Caki2 (cell line): ENCODE data around the gene PKD1L1. TPM values are rescaled to one million over a fixed set of nuclear protein-coding genes. Genes with fewer than 3 reads are reported as not detected.
"Not testable (repeated sequence)": the region's sequence is repeated elsewhere in the genome, so short reads cannot be mapped to it uniquely, and the experiment has no call there.

Experiments
- DNase-seq: peaks from one replicate; pipeline ENCODE4 v3.0.0-alpha.2; 2015; ENCODE audit warnings: low read depth
- in situ Hi-C: cut with HindIII; loops from 2 replicates; pipeline ENCODE4 v1.10.0; 2016; ENCODE audit warnings: low sequenced_read_pairs, low pct_unique_long_range_greater_than_20kb, mixed read lengths
- total RNA-seq: library from RNA; depleted of rRNA; stranded (reverse); fragments of >200 nt; shearing (Covaris generic); gene quantifications from 2 replicates; pipeline ENCODE4 v1.2.3, GENCODE V29; 2014; ENCODE audit warnings: low replicate concordance

Gene PKD1L1
- total RNA-seq, 1 experiment from 2014 or later, result not detected

- DNase-seq, in situ Hi-C loops: not testable (repeated sequence)
These were observed 155.1 kb downstream of the PKD1L1 start for GRCh38 chr7:47793186-47793585.

GRCh38 chr7:47792521-47793121, 155.6 kb downstream of the PKD1L1 start:
- no peak for DNase-seq

DNA sequence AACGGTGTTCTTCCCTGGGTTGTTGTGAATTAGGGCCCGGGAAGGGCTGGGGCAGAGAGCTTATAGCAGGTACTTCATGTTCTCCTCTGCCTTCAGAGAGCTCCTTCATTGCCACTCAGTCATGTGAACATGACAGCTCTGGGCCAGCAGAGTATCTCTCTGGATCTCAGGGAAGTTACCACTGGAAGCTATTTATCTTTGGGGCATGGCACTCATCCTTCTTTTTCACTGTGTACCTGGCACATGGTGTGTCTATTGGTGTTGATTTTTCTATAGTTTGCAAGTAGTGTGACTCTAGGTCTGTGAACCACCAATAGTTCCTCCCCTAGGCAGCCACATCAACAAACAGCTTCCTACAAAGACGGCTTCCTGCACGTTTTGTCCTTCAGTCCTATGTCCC, 156.6 kb downstream of the PKD1L1 start:
- in situ Hi-C loops, result no loop called here
- no peak for DNase-seq

More at GRCh38 chr7:47792521-47793121, 155.6 kb downstream of the PKD1L1 start:
- in situ Hi-C loops, result no loop called here

GRCh38 chr7:47788083-47788482, 160.2 kb downstream of the PKD1L1 start:
- no peak for DNase-seq
- in situ Hi-C loops, result no loop called here

DNA sequence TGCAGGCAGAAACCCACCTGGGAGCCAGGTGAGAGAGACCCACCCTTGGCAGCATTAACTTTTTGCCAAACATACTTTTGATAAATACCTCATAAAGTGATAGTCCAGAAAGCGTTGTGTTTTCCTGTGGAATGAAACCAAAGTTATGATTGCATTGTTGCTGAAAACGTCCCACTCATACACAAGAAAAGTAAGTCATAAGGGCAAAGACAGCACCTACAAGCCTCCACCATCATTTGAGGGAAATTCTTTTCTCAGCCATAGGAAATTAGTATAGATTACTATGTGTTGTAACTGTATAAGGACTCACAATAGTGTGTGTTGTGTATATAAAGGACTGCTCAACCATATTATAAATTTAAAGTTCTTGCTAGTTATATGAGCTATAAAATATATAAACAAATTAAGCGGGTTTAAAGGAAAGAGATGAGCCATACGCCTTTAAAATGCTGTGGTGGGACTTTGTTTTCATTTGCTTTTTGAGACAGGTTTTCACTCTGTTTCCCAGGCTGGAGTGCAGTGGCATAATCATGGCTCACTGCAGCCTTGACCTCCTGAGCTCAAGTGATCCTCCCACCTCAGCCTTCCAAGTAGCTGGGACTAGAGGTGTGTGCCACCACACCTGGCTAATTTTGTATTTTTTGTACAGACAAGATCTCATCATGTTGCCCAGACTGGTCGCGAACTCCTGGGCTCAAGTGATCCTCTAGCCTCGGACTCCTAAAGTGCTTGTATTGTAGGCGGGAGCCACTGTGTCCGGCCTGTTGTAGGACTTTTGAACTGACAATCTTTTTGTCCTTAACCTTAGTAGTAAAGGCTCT, 160.8 kb downstream of the PKD1L1 start:
- no peak for DNase-seq
- in situ Hi-C loops, result no loop called here

DNA sequence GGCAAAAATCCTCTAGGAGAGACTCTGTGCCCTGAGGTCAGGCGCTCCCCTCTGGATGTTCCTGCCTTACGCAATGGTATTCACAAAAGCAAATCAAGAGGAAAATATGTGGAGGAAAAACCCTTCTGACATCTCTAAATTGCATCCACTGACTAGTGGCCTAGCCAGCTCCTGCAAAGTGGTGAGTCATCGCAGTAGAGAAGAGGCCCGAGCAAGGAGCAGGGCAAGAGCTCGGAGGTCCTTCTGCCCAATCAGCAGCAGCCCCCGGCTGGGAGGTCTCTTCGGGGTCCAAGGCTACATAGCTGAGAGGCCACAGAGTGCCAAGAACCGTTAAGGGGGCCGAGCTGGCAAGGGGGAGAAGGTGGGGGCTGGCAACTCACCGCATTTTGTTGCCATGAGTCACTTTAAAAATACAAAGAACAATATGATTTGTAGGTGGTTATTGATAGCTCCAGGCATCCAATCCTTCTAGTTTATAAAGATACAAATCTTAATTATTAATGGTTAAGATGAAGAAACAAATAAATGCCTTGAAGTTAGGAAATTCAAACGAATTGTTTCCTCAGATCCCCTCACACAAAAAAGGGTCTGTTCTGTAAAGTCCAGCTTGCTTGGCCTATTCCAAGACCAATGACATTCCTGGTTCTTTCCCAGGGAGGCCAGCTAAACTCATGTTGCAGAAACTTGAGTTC, 161.6 kb downstream of the PKD1L1 start:
- peak; percentile 100 for DNase-seq
- in situ Hi-C loops, result no loop called here

- in situ Hi-C loops, result no loop called here
- no peak for DNase-seq
These were observed 162.2 kb downstream of the PKD1L1 start for GRCh38 chr7:47785923-47786556.

GRCh38 chr7:47783456-47784223, 164.6 kb downstream of the PKD1L1 start:
- DNase-seq, result peak; percentile 89
- in situ Hi-C loops, result no loop called here

DNA sequence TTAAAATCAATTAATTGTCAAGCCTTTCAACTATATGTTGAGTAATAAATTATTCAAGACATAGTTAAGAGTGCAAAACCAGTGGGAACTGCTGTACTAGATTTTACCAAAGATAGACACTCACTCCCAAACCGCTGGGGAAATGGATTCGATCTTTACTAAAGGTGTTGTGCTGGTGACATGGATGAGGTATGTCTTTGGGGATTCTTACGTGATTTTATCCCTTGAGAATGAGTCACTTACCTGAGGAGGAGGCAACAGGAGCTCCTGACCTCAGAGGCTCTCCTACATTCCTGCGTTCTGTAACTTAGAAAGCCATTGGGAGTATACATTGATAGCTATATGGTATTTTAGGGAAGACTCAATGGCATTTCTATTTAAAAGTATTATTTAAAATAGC, 165.5 kb downstream of the PKD1L1 start:
- no peak for DNase-seq
- in situ Hi-C loops, result no loop called here

DNA sequence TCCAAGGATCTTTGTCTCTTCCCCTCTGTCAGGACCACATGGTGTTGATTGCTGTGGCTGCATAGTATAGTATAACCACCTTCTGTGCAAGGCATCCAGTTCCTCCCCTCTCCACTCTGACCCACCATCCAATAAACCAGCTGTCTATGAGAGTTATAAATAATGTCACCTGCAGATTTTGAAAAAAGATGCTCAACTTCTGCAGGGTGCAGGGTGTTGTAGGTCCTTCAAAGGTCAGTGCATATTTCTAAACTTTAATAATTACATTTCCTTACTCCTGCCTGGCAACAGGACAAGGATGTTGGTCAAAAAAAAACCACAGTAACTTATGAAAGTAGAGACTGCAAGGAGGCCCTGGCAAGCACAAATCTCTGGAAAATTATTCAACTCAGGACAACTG, 166.2 kb downstream of the PKD1L1 start:
- in situ Hi-C loops, result no loop called here
- peak; percentile 41 for DNase-seq

- DNase-seq, result no peak
- in situ Hi-C loops, result no loop called here
These were observed 167.7 kb downstream of the PKD1L1 start for GRCh38 chr7:47780555-47780954.

DNA sequence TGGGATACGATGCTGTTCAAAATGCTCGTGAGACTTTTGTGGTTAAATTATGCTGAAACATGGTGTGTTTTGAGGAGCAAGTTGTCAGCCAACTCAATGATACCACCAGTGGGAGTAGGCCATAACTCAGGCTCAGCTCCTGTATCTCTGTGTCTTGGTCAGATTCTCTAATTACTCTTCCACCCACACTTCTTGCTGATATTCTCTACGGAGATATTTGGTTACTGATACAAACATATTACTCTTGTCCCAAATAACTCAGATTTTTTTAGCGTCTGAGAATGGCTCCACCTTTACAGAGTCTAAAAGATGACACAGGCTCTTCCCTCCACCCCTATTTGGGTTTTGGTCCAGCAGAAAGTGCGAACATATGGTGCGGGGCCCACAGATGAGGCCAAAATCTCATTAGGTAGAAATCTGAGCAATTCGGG, 168.9 kb downstream of the PKD1L1 start:
- no peak for DNase-seq
- in situ Hi-C loops, result no loop called here

- in situ Hi-C loops, result no loop called here
- DNase-seq, result peak; percentile 66
These were observed 170.1 kb downstream of the PKD1L1 start for GRCh38 chr7:47778153-47778661.

DNA sequence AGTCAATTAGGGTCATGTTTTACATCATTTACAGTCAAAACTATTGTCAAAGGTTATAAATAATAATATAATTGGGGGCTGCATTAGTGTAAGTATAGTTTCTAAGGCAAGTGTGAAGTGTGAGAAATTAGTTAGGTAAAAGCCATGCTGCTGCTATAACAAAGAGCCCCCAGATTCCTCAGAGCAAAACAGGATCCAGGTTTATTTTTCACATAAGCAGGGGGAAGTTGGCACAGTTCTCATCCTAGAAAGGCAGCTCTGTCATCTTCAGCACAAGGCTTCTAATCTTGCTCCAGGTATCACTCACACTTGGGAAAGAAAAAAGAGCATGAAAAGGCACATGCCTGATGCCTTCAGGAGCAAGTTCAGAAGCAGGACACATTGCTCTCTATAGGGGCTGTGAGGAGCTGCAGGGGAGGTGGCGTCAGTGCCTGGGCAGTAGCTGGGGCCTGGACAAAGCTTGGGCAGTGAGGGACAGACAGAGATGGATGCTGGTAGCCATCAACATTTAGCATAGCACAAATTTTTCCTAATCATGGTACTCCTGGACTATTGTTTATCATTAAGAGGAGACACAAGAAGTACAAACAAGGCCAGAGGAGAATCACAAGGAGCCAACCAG, 170.6 kb downstream of the PKD1L1 start:
- no peak for DNase-seq
- in situ Hi-C loops, result no loop called here

DNA sequence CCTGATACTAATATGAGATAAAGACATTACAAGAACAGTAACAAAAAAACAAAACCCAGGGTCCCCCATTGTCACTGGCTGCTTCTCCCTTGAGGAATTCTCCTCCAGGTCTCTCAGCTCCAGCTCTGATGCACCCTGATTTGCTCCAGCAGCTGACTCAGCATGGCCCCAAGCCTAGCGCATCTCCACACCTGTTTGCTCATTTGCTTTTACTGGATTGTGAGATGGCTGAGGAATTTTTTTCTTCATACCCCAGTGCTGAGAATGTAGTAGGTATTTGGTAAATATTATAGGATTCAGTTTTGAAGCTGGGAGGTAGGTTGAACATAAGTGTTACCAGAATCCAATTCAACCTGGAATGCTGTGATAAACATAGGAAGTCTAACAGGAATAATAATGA, 171.9 kb downstream of the PKD1L1 start:
- DNase-seq, result no peak
- in situ Hi-C loops, result no loop called here

- in situ Hi-C loops, result no loop called here
- DNase-seq, result no peak
These were observed 173.0 kb downstream of the PKD1L1 start for GRCh38 chr7:47775238-47775637.

DNA sequence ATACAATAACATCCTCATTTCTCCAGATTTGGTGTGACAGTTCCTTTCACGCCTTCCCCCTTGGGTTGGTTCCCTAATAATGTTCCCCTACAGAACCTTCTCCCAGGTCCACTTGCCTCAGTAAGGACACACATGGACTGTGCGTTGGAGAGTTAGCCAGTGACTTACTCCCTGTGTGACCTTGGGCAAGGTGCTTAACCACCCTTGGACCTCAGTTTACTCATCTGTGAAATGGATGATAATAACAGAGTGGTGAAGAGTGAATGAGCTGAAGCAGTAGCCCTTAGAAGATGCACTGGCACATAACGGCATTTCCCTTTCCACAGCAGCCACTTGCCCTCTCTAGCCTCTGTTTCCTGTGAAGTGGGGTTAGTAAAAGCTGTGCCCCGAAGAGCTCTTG, 175.8 kb downstream of the PKD1L1 start:
- DNase-seq, result no peak
- in situ Hi-C loops, result no loop called here

DNA sequence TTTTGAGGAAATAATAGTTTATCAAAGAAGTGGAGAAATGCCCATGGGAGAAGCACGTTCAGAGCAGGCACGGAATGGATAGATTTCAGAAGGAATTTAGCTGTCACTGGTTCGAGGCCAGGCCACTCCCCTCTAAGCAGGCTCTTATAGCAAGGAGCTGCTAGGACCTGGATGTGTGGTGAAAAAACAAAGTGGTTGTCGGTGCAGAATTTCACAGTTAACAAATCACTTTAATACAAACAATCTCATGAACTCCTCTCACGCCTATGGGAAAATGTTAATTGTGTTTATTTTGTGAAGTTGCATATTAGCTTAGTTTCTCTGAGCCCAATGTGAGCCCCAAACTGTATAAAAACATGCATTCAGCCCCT, 176.3 kb downstream of the PKD1L1 start:
- DNase-seq, result peak; percentile 61
- in situ Hi-C loops, result no loop called here
